Measurements from ENCODE around the gene OTOG.

The OTOG gene

DNA sequence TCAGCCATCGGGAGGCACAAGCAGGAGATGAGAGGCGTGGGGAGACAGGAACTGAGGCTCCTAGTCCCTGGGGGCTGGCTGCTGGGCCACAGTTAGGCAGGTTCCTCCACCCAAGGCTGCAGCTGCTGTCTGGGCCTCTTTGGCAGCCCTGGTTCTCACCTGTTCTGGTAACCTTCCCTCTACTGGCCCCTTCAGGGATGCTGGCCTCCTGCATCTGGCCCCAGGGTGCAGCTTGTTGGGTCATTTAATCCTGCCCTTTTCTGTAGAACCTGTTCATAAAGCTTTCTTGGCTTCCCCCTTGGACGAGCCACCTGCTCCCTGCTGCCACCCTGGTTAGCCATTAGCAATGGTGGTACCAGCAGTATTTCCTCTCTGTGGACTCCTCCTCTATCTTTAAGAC, 8.3 kb upstream of the OTOG start:
- Histone ChIP-seq H3K36me3 (ENCODE audit: insufficient read depth) (no peaks in the 10 kb centered on the region), H3K79me2 (ENCODE audit: insufficient read depth, low read depth) (no peaks in the 10 kb centered on the region), H3K4me1 (ENCODE audit: low read depth, poor library complexity, severe bottlenecking) (no peaks in the 10 kb centered on the region), H3K27ac (no peak overlapping the region), H4K20me1 (ENCODE audit: insufficient read depth) (no peaks in the 10 kb centered on the region), H3K4me3 (IDR thresholded peaks at IDR 0.05; ENCODE audit: insufficient read depth, low read depth, low read length) (no peak overlapping the region), H2AFZ (ENCODE audit: low read depth) (no peak overlapping the region), H3K27me3 (ENCODE audit: insufficient read depth, low read depth) (no peaks in the 10 kb centered on the region), H3K9ac (no peak overlapping the region), H3K4me2 (no peak overlapping the region)
- TF ChIP-seq, protein P1, sequence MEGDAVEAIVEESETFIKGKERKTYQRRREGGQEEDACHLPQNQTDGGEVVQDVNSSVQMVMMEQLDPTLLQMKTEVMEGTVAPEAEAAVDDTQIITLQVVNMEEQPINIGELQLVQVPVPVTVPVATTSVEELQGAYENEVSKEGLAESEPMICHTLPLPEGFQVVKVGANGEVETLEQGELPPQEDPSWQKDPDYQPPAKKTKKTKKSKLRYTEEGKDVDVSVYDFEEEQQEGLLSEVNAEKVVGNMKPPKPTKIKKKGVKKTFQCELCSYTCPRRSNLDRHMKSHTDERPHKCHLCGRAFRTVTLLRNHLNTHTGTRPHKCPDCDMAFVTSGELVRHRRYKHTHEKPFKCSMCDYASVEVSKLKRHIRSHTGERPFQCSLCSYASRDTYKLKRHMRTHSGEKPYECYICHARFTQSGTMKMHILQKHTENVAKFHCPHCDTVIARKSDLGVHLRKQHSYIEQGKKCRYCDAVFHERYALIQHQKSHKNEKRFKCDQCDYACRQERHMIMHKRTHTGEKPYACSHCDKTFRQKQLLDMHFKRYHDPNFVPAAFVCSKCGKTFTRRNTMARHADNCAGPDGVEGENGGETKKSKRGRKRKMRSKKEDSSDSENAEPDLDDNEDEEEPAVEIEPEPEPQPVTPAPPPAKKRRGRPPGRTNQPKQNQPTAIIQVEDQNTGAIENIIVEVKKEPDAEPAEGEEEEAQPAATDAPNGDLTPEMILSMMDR (conservative IDR thresholded peaks at IDR 0.05; ENCODE audit: low read depth, low read length): no peak

DNA sequence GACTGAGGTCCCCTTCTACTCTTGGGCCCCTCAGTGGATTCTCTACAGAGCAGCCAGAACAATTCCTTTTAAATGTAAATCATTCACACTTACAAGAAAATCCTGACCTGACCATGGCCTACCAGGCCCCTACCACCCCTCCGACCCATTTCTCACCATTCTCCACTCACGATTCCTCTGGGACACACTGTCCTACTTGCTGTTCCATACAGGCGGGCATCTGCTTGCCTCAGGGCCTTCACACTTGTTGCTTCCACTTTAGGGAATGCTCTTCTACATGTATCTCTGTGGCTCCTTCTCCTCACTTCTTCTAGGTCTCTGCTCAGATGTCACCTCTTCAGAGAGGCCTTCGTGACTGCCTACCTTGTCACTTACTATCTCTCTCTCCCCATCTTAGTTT, 6.3 kb upstream of the OTOG start:
- H4K20me1 ChIP-seq (ENCODE audit: insufficient read depth): no peaks in the 10 kb centered on the region
- H3K27me3 ChIP-seq (ENCODE audit: insufficient read depth, low read depth): no peaks in the 10 kb centered on the region
- no peaks in the 10 kb centered on the region for H3K79me2 ChIP-seq (ENCODE audit: insufficient read depth, low read depth)
- no peak overlapping the region for H3K4me3 ChIP-seq (IDR thresholded peaks at IDR 0.05; ENCODE audit: insufficient read depth, low read depth, low read length)
- H2AFZ ChIP-seq (ENCODE audit: low read depth): no peak overlapping the region
- TF ChIP-seq, protein P1 (conservative IDR thresholded peaks at IDR 0.05; ENCODE audit: low read depth, low read length): no peak
- H3K4me1 ChIP-seq (ENCODE audit: low read depth, poor library complexity, severe bottlenecking): no peaks in the 10 kb centered on the region
- no peak overlapping the region for H3K4me2 ChIP-seq
- H3K27ac ChIP-seq: no peak overlapping the region
- no peak overlapping the region for H3K9ac ChIP-seq
- H3K36me3 ChIP-seq (ENCODE audit: insufficient read depth): no peaks in the 10 kb centered on the region

- Histone ChIP-seq H3K79me2 (ENCODE audit: insufficient read depth, low read depth) (no peaks in the 10 kb centered on the region), H3K36me3 (ENCODE audit: insufficient read depth) (no peaks in the 10 kb centered on the region), H3K27ac (no peak overlapping the region), H4K20me1 (ENCODE audit: insufficient read depth) (no peaks in the 10 kb centered on the region), H3K27me3 (ENCODE audit: insufficient read depth, low read depth) (no peaks in the 10 kb centered on the region), H2AFZ (ENCODE audit: low read depth) (no peak overlapping the region), H3K9ac (no peak overlapping the region), H3K4me3 (IDR thresholded peaks at IDR 0.05; ENCODE audit: insufficient read depth, low read depth, low read length) (no peak overlapping the region), H3K4me1 (ENCODE audit: low read depth, poor library complexity, severe bottlenecking) (no peaks in the 10 kb centered on the region), H3K4me2 (no peak overlapping the region)
- TF ChIP-seq, protein P1 (conservative IDR thresholded peaks at IDR 0.05; ENCODE audit: low read depth, low read length): no peak
Measured at GRCh38 chr11:17541330-17541885, 5.7 kb upstream of the OTOG start.

DNA sequence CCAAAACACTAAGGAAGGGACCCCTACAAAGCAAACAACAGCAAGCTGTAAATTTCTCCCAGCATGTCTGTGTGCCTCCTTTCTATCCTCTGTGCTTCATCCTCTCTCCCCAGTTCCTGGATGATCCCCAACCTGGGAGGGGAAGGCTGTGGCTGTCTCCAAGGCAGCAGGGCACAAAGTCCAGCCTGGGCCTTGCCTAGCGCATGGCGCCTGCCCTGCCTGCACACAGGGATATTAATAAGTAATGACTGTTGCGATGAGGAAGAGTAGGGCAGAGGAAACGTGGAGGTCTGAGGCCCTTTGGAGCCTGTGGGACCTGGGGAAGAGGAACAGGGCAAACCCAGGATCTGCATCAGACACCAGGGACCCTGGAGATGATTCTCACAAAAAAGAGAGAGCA, 4.8 kb upstream of the OTOG start:
- Histone ChIP-seq H3K27me3 (ENCODE audit: insufficient read depth, low read depth) (no peaks in the 10 kb centered on the region), H3K4me3 (IDR thresholded peaks at IDR 0.05; ENCODE audit: insufficient read depth, low read depth, low read length) (no peak overlapping the region), H2AFZ (ENCODE audit: low read depth) (no peak overlapping the region), H3K4me1 (ENCODE audit: low read depth, poor library complexity, severe bottlenecking) (no peaks in the 10 kb centered on the region), H3K79me2 (ENCODE audit: insufficient read depth, low read depth) (no peaks in the 10 kb centered on the region), H3K27ac (no peak overlapping the region), H4K20me1 (ENCODE audit: insufficient read depth) (no peaks in the 10 kb centered on the region), H3K36me3 (ENCODE audit: insufficient read depth) (no peaks in the 10 kb centered on the region), H3K4me2 (no peak overlapping the region), H3K9ac (no peak overlapping the region)
- TF ChIP-seq, protein P1 (conservative IDR thresholded peaks at IDR 0.05; ENCODE audit: low read depth, low read length): no peak

All from KMS-11 (cell line).